HUES48 (cell line): ENCODE data around the gene TCF25.
"Not testable (repeated sequence)": the region's sequence is repeated elsewhere in the genome, so short reads cannot be mapped to it uniquely, and the experiment has no call there.

Experiments used
- H3K27ac ChIP-seq: one replicate; pipeline ENCODE4 v1.7.0; 2013; ENCODE audit warnings: low read depth, low read length, inconsistent platforms
- H3K27me3 ChIP-seq: 2 replicates; pipeline ENCODE4 v1.6.1; 2013; ENCODE audit warnings: mild to moderate bottlenecking, low read length; ENCODE audit not compliant: control insufficient read depth, insufficient read depth
- H3K36me3 ChIP-seq: 2 replicates; pipeline ENCODE4 v1.6.1; 2013; ENCODE audit warnings: low read length; ENCODE audit not compliant: control insufficient read depth, insufficient read depth
- H3K4me1 ChIP-seq: 2 replicates; pipeline ENCODE4 v1.6.1; 2013; ENCODE audit warnings: mild to moderate bottlenecking, low read length; ENCODE audit not compliant: control insufficient read depth, insufficient read depth
- H3K4me3 ChIP-seq: 2 replicates; pipeline ENCODE4 v1.5.1; 2013; ENCODE audit warnings: mild to moderate bottlenecking, low read depth, low read length
- H3K9ac ChIP-seq: 2 replicates; pipeline ENCODE4 v1.6.1; 2013; ENCODE audit warnings: mild to moderate bottlenecking, low read depth, low read length, moderate library complexity
- H3K9me3 ChIP-seq: 2 replicates; pipeline ENCODE4 v1.6.1; 2013; ENCODE audit warnings: low read length; ENCODE audit not compliant: control insufficient read depth, insufficient read depth

Gene TCF25, protein sequence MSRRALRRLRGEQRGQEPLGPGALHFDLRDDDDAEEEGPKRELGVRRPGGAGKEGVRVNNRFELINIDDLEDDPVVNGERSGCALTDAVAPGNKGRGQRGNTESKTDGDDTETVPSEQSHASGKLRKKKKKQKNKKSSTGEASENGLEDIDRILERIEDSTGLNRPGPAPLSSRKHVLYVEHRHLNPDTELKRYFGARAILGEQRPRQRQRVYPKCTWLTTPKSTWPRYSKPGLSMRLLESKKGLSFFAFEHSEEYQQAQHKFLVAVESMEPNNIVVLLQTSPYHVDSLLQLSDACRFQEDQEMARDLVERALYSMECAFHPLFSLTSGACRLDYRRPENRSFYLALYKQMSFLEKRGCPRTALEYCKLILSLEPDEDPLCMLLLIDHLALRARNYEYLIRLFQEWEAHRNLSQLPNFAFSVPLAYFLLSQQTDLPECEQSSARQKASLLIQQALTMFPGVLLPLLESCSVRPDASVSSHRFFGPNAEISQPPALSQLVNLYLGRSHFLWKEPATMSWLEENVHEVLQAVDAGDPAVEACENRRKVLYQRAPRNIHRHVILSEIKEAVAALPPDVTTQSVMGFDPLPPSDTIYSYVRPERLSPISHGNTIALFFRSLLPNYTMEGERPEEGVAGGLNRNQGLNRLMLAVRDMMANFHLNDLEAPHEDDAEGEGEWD

GRCh38 chr16:89873109-89873971, at the start of gene TCF25:
Gene TCF25 (plus strand): TSS chr16:89873592. CDS start chr16:89873668, 76 bp downstream.
- peak within 1 kb of the TSS; percentile 100 for H3K27ac ChIP-seq

DNA sequence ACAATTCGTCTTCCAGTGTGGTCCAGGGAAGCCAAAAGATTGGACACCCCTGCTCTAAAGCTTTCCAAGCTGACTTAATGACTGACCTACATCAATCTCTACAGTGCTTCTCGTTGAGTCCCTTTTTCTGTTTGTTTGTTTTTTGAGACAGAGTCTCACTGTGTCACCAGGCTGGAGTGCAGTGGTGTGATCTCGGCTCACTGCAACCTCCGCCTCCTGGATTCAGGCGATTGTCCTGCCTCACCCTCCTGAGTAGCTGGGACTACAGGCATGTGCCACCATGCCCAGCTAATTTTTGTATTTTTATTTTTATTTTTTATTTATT, 49.6 kb upstream of the TCF25 start:
- not testable (repeated sequence) for H3K9me3 ChIP-seq, H3K36me3 ChIP-seq, H3K27ac ChIP-seq, H3K4me3 ChIP-seq, H3K9ac ChIP-seq, H3K27me3 ChIP-seq
- peaks cover 13% of the 10 kb centered on the region; the same call in 1 of the 2 replicates for H3K4me1 ChIP-seq

More at GRCh38 chr16:89873109-89873971, at the start of gene TCF25:
- H3K4me1 ChIP-seq, result no peaks in the 10 kb centered on the region
- peaks cover 4% of the 10 kb centered on the region for H3K9me3 ChIP-seq
- peaks cover 21% of the 10 kb centered on the region for H3K36me3 ChIP-seq
- H3K4me3 ChIP-seq, result peak within 1 kb of the TSS; percentile 94
- H3K27me3 ChIP-seq, result no peaks in the 10 kb centered on the region
- peak within 1 kb of the TSS; percentile 97 for H3K9ac ChIP-seq

DNA sequence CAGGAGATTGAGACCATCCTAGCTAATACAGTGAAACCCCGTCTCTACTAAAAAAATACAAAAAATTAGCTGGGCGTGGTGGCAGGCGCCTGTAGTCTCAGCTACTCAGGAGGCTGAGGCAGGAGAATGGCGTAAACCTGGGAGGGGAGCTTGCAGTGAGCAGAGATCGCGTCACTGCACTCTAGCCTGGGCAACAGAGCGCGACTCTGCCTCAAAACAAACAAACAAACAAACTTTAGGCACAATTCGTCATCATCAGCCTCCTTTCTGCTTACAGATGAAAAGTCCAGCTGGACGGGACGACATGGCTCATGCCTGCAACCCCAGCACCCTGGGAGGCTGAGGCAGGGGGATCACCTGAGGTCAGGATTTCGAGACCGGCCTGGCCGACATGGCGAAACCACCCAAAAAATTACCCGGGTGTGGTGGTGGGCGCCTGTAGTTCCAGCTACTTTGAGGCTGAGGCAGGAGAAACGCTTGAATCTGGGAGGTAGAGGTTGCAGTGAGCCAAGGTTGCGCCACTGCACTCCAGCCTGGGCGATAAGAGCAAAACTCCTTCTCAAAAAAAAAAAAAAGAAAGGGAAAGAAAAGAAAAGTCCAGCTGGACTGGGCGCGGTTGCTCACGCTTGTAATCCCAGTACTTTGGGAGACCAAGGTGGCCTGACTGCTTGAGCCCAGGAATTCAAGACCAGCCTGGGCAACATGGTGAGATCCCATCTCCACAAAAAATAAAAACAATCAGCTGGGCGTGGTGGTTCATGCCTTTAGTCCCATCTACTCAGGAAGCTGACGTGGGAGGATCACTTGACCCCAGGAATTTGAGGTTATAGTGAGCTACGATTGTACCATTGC, 46.6 kb upstream of the TCF25 start:
- peak overlapping the region; percentile 76; the same call in 1 of the 2 replicates for H3K4me3 ChIP-seq
- no peak overlapping the region for H3K27ac ChIP-seq
- no peaks in the 10 kb centered on the region for H3K27me3 ChIP-seq
- no peaks in the 10 kb centered on the region for H3K9me3 ChIP-seq
- H3K9ac ChIP-seq, result no peak overlapping the region
- H3K4me1 ChIP-seq, result peaks cover 13% of the 10 kb centered on the region; the same call in 1 of the 2 replicates
- H3K36me3 ChIP-seq, result no peaks in the 10 kb centered on the region

GRCh38 chr16:89827383-89828198, 45.8 kb upstream of the TCF25 start:
- no peaks in the 10 kb centered on the region for H3K27me3 ChIP-seq
- H3K4me3 ChIP-seq, result peak overlapping the region; percentile 76
- no peaks in the 10 kb centered on the region for H3K9me3 ChIP-seq
- peaks cover 11% of the 10 kb centered on the region; the same call in 1 of the 2 replicates for H3K4me1 ChIP-seq
- H3K36me3 ChIP-seq, result no peaks in the 10 kb centered on the region
- H3K27ac ChIP-seq, result peak overlapping the region; percentile 51
- H3K9ac ChIP-seq, result peak overlapping the region; percentile 56

GRCh38 chr16:89828199-89828869, 45.1 kb upstream of the TCF25 start, which contains the start of gene SPIRE2:
Gene SPIRE2 (plus strand): TSS chr16:89828475. CDS start chr16:89828551, 76 bp downstream.
- Histone ChIP-seq H3K9ac (peak within 1 kb of the TSS; percentile 56), H3K4me1 (peaks cover 4% of the 10 kb centered on the region; the same call in 1 of the 2 replicates), H3K9me3 (no peaks in the 10 kb centered on the region), H3K36me3 (no peaks in the 10 kb centered on the region), H3K27ac (peak within 1 kb of the TSS; percentile 51), H3K4me3 (peak within 1 kb of the TSS; percentile 76), H3K27me3 (no peaks in the 10 kb centered on the region)

- Histone ChIP-seq H3K9ac (no peak overlapping the region), H3K27ac (peak overlapping the region; percentile 28)
These were observed 44.3 kb upstream of the TCF25 start for GRCh38 chr16:89828870-89829629.

GRCh38 chr16:89829630-89830437, 43.6 kb upstream of the TCF25 start:
- H3K27ac ChIP-seq, result no peak overlapping the region
- H3K4me3 ChIP-seq, result no peak overlapping the region
- no peaks in the 10 kb centered on the region for H3K4me1 ChIP-seq
- no peaks in the 10 kb centered on the region for H3K27me3 ChIP-seq
- no peaks in the 10 kb centered on the region for H3K9me3 ChIP-seq
- H3K36me3 ChIP-seq, result no peaks in the 10 kb centered on the region
- H3K9ac ChIP-seq, result no peak overlapping the region

More at GRCh38 chr16:89828870-89829629, 44.3 kb upstream of the TCF25 start:
- Histone ChIP-seq H3K4me1 (no peaks in the 10 kb centered on the region), H3K4me3 (peak overlapping the region; percentile 65), H3K36me3 (no peaks in the 10 kb centered on the region), H3K9me3 (no peaks in the 10 kb centered on the region), H3K27me3 (no peaks in the 10 kb centered on the region)

- H3K4me1 ChIP-seq, result no peaks in the 10 kb centered on the region
- H3K36me3 ChIP-seq, result no peaks in the 10 kb centered on the region
- no peak overlapping the region for H3K9ac ChIP-seq
- no peaks in the 10 kb centered on the region for H3K9me3 ChIP-seq
- no peak overlapping the region for H3K27ac ChIP-seq
- H3K4me3 ChIP-seq, result no peak overlapping the region
- no peaks in the 10 kb centered on the region for H3K27me3 ChIP-seq
These were observed 41.5 kb upstream of the TCF25 start for GRCh38 chr16:89831810-89832328.
